AG04449 (cell line): ENCODE data around the gene SHPK.
"Not testable (repeated sequence)": the region's sequence is repeated elsewhere in the genome, so short reads cannot be mapped to it uniquely, and the experiment has no call there.

Experiments used
- CTCF ChIA-PET: fragments of 350-600 bp; formaldehyde crosslinking; extraction: SDS; loops from one replicate; lab custom pipeline; 2021; ENCODE audit warnings: antibody characterized with exemption; lab: Yijun Ruan, JAX
- POLR2A ChIA-PET: fragments of 400-600, 350-600 bp; formaldehyde crosslinking; extraction: SDS; loops from one replicate; lab custom pipeline; 2020; ENCODE audit warnings: antibody characterized with exemption, inconsistent platforms; lab: Yijun Ruan, JAX
- DNase-seq: peaks from one replicate; pipeline ENCODE4 v3.0.0-alpha.2; 2010; ENCODE audit warnings: low read depth, low spot score
- H3K4me3 ChIP-seq: 2 replicates; pipeline ENCODE4 v1.5.1; 2011; ENCODE audit warnings: low read depth, mild to moderate bottlenecking, control low read depth, low read length
- CTCF ChIP-seq: IDR thresholded peaks from one replicate; pipeline ENCODE4 v1.5.1; 2011; ENCODE audit warnings: mild to moderate bottlenecking, moderate library complexity, low read length, control low read depth, inconsistent platforms; ENCODE audit not compliant: insufficient read depth; ENCODE audit errors: missing control alignments

Gene SHPK

GRCh38 chr17:3573246-3574100 is 62.6 kb downstream of the SHPK start:
- DNase-seq, result no peak
- POLR2A ChIA-PET, result no interaction called here
- no peak for TF ChIP-seq CTCF
- CTCF ChIA-PET, result no interaction called here
- no peak overlapping the region for H3K4me3 ChIP-seq

DNA sequence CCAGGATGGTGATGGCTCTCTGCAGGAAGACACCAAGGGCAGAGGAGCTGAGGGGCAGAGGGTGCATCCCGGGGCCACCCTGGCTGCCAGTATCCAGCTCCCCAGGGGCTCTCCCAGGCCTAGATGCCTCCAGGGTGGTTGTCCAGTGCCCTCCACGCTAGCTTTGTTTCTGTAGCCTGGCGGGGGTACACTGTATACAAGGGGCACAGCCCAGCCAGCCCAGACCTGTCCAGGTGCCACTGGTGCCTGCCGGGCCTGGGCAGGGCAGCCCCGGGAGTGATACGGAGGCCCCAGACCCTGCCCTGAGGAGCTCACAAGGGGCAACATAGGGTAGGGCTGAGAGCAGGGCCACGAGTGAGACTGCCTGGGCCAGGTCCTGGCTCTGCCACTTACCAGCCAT is 63.8 kb downstream of the SHPK start:
- TF ChIP-seq CTCF, result no peak
- CTCF ChIA-PET, result no interaction called here
- POLR2A ChIA-PET, result no interaction called here
- DNase-seq, result no peak
- no peak overlapping the region for H3K4me3 ChIP-seq

DNA sequence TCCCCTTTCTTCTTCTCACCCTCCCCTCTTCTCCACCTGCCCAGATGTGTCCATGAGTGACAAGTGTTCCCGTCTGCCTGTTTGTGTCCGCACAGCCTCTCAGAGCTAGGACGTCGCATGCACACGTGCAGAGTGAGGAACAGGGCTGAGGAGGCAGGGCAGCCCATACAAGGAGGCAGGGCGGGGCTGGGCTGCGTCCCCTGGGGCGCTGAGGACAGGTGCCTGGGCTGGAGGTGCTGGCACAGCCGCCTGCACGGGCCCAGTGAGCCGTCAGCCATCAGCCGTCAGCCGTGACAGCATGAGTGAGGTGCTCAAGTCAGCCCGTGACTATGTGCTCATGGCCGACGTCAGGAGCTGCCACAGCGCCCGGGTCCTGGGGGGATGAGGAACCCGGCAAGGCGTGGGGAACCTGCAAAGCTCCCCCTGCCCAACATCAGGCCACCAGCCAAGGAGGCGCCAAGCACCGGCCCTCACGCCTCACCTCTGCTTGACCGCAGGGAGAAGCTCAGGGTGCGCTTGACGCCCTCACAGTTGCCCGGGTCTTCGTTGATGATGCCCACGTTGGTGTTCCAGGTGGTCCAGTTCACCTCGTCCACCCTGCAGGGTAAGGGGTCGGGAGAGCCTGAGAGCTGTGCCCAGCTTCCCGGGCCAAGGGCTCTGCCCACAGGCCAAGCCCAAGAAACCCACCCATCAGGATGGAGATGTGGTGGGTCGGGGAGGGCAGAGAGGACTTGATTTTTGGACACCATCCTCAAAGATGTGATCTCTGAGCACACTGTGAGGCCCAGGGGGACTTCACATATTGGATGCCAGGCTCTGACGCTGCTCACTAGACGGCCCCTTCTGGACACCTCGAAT is 64.8 kb downstream of the SHPK start:
- ChIA-PET POLR2A (no interaction called here), CTCF (no interaction called here)
- DNase-seq, result no peak
- H3K4me3 ChIP-seq, result no peak overlapping the region
- no peak for TF ChIP-seq CTCF

DNA sequence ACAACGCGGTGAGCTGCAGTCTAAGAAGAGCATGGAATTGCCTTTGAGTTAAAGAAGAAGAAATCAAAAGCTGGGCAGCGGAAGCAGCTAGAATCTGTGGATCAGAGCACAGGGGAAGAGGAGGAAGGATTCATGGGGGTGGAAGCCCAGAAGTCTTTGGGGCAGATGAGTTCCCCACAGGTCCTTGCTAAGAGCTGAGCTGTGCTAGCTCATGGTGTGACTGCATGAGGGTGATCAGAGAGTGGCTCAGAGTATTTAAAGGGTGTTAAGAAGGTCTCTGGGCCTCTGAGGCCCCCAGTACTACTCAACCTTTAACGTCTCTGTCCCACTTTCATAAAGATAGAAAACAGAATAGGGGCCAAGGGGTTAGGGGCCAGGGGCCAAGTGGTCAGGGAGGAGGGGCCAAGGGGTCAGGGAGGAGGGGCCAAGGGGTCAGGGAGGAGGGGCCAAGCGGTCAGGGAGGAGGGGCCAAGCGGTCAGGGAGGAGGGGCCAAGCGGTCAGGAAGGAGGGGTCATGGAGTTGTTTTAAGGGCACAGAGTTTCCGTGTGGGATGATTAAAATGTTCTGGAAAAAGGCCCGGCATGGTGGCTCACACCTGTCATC is 66.4 kb downstream of the SHPK start:
- POLR2A ChIA-PET, result no interaction called here
- no peak for DNase-seq
- TF ChIP-seq CTCF, result no peak
- CTCF ChIA-PET, result no interaction called here
- H3K4me3 ChIP-seq, result no peak overlapping the region

GRCh38 chr17:3566551-3566950 is 69.5 kb downstream of the SHPK start:
- TF ChIP-seq CTCF, result no peak
- no peak overlapping the region for H3K4me3 ChIP-seq
- POLR2A ChIA-PET, result no interaction called here
- DNase-seq, result no peak
- CTCF ChIA-PET, result no interaction called here

- TF ChIP-seq CTCF, result no peak
- CTCF ChIA-PET, result no interaction called here
- DNase-seq, result no peak
- no peak overlapping the region for H3K4me3 ChIP-seq
- POLR2A ChIA-PET, result no interaction called here
Measured at GRCh38 chr17:3565143-3565542, 70.9 kb downstream of the SHPK start.

GRCh38 chr17:3564241-3564640 is 71.8 kb downstream of the SHPK start:
- DNase-seq, H3K4me3 ChIP-seq, POLR2A ChIA-PET, CTCF ChIA-PET: not testable (repeated sequence)
